ENCODE measurements around the gene KCNIP2. TPM values are rescaled to one million over a fixed set of nuclear protein-coding genes. Genes with fewer than 3 reads are reported as not detected.

KCNIP2 gene
- total RNA-seq, 4 donors from 2014 or later: 1.1 to 5.2 (median 2.2) TPM

Other genes starting within 250 kb of the KCNIP2 start
- gene FBXW4, start 148.6 kb downstream of the KCNIP2 start, total RNA-seq: 10 to 100 TPM; 48.4 to 91.6 (median 55.6) TPM
- not detected for gene FGF8, start 67.7 kb downstream of the KCNIP2 start, total RNA-seq
- 10 to 100 TPM in 3 of 4 donors, 1 to 10 TPM in 1; 8.2 to 18.7 (median 12.7) TPM for gene NPM3, start 60.4 kb downstream of the KCNIP2 start, total RNA-seq
- 100 to 1,000 TPM; 114 to 608 (median 172) TPM for gene OGA, start 25.4 kb downstream of the KCNIP2 start, total RNA-seq
- gene ARMH3, start 212.4 kb upstream of the KCNIP2 start, total RNA-seq: 10 to 100 TPM; 11.5 to 29.7 (median 19.5) TPM
- gene HPS6, start 221.5 kb upstream of the KCNIP2 start, total RNA-seq: 10 to 100 TPM; 17.1 to 30.9 (median 23.8) TPM